Measurements from ENCODE around the gene COL1A2. TPM values are rescaled to one million over a fixed set of nuclear protein-coding genes. Genes with fewer than 3 reads are reported as not detected.

COL1A2 gene
- total RNA-seq, 1 experiment from 2014 or later, result 42.1 TPM

- no peak overlapping the region for H4K8ac ChIP-seq (replicated peaks; ENCODE audit: insufficient read length, low read depth, low read length)
- no CpG with 5 or more reads among the region's 10 CpGs for WGBS (ENCODE audit: extremely low coverage, insufficient read length, low lambda C conversion rate)
- H2BK5ac ChIP-seq (ENCODE audit: insufficient read length, low read length), result no peak overlapping the region
- no peak overlapping the region for H3T11ph ChIP-seq (ENCODE audit: low read length)
- no peak overlapping the region for H4K91ac ChIP-seq (ENCODE audit: insufficient read length, low read depth, low read length)
- no peak overlapping the region for H2AFZ ChIP-seq (ENCODE audit: low read length)
- no peak overlapping the region for H2BK20ac ChIP-seq (ENCODE audit: low read depth, low read length, poor library complexity, severe bottlenecking)
- no peak overlapping the region for H3K4me2 ChIP-seq (ENCODE audit: insufficient read depth, insufficient read length, low read length)
- Mint-ChIP-seq H3K27me3 (ENCODE audit: low read depth) (no peaks in the 10 kb centered on the region), H3K4me3 (no peak overlapping the region), H3K9me3 (no peaks in the 10 kb centered on the region), H3K4me1 (no peaks in the 10 kb centered on the region), H3K27ac (no peak overlapping the region; a peak in 1 of 7 replicates), H3K36me3 (ENCODE audit: insufficient read depth in 1 of 3, low read depth in 3 of 3) (peaks cover 28 to 89% (median 61%) of the 10 kb centered on the region in 3 experiments; a peak in 6 of 7 replicates)
- no peak overlapping the region for H3K27ac ChIP-seq (ENCODE audit: insufficient read length, low read depth, low read length)
- TF ChIP-seq CTCF (conservative IDR thresholded peaks at IDR 0.05), result no peak
- no peaks in the 10 kb centered on the region for H4K20me1 ChIP-seq (ENCODE audit: control insufficient read depth, insufficient read depth, insufficient read length)
- no peak overlapping the region for H3K9ac ChIP-seq (ENCODE audit: extremely low read depth, insufficient read length, low read length)
- no peak overlapping the region for H2AK5ac ChIP-seq (ENCODE audit: insufficient read length, low read length)
- no peaks in the 10 kb centered on the region for H3K79me2 ChIP-seq (ENCODE audit: insufficient read depth, low read length)
- DNase-seq, result no peak
- H2BK12ac ChIP-seq (ENCODE audit: insufficient read length, low read depth, low read length), result no peak overlapping the region
- no peak overlapping the region for H3K23ac ChIP-seq (ENCODE audit: insufficient read length, low read depth, low read length)
- H4K5ac ChIP-seq (ENCODE audit: insufficient read length, low read depth, low read length), result no peak overlapping the region
- H3K14ac ChIP-seq (ENCODE audit: insufficient read depth, low read length), result no peak overlapping the region
- H3K23me2 ChIP-seq (ENCODE audit: insufficient read length, low read depth, low read length, poor library complexity, severe bottlenecking), result no peaks in the 10 kb centered on the region
- no peak overlapping the region for H2BK15ac ChIP-seq (ENCODE audit: low read depth, low read length)
- no peak overlapping the region for H3K4ac ChIP-seq (ENCODE audit: low read depth, low read length)
- H3K18ac ChIP-seq (ENCODE audit: insufficient read length, low read depth, low read length), result no peak overlapping the region
- H3K56ac ChIP-seq (ENCODE audit: insufficient read length, low read depth, low read length), result no peak overlapping the region
- H3K4me1 ChIP-seq (ENCODE audit: insufficient read depth, low read length), result no peaks in the 10 kb centered on the region
- H3K79me1 ChIP-seq (ENCODE audit: insufficient read depth, low read depth, low read length, poor library complexity, severe bottlenecking), result no peaks in the 10 kb centered on the region
- no peak overlapping the region for H2BK120ac ChIP-seq (ENCODE audit: low read depth, low read length, poor library complexity, severe bottlenecking)
- H3K9me3 ChIP-seq (ENCODE audit: control insufficient read depth, low read depth, low read length), result no peaks in the 10 kb centered on the region
- H3K27me3 ChIP-seq (ENCODE audit: insufficient read depth, low read length), result no peaks in the 10 kb centered on the region
These were observed 30.9 kb downstream of the COL1A2 start for GRCh38 chr7:94425546-94425945.

Measured in H9 (cell line).